GM18517 (cell line): ENCODE results near the gene SGPP1.
"Not testable (repeated sequence)": the region's sequence is repeated elsewhere in the genome, so short reads cannot be mapped to it uniquely, and the experiment has no call there.

Experiments
- ATAC-seq: cut with Tn5 transposase; IDR thresholded peaks from one replicate; pipeline ENCODE4 v1.9.1; 2021; ENCODE audit warnings: mild to moderate bottlenecking, moderate library complexity; ENCODE audit not compliant: unreplicated experiment

The SGPP1 gene, protein sequence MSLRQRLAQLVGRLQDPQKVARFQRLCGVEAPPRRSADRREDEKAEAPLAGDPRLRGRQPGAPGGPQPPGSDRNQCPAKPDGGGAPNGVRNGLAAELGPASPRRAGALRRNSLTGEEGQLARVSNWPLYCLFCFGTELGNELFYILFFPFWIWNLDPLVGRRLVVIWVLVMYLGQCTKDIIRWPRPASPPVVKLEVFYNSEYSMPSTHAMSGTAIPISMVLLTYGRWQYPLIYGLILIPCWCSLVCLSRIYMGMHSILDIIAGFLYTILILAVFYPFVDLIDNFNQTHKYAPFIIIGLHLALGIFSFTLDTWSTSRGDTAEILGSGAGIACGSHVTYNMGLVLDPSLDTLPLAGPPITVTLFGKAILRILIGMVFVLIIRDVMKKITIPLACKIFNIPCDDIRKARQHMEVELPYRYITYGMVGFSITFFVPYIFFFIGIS

DNA sequence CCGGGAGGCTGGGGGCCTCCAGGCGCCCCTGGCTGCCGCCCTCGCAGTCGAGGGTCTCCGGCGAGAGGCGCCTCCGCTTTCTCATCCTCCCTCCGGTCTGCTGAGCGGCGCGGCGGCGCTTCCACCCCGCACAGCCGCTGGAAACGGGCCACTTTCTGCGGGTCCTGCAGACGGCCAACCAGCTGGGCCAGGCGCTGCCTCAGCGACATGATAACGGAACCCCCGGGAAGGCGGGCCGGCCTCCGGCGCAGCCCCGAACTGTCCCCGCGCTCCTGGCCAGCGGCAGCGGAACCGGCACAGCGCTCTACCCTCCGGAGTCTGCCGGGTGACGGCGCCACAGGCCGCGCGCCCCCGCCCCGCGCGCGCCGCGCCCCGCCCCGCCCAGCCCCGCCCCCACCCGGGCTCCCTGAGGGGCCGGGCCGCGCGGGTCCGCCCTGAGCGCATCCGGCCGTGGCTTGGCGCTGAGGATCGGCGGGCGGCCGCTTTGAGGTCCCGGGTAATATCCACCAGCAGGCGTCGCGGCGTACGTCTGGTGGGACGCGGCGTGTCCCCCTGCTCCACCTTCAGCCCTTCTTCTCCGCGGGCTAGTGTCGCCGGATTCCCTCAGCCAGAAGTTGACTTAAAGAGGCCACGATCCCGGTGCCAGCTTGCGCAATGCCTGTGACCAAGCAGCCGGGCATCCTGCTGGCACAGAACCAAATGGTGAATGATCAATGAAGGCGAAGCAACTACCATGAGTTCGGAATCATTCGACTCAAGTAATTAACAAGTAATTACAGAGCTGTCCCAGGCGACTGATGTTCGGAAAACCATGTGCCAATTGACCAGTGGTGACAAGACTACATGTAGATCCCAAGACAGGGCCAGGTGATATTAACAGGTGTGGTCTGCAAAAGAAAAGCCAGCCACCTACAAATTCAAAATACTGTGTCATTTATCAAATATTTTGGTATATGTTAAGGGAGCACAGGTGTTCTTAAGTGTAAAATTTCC lies at the start of gene SGPP1:
Gene SGPP1 (minus strand): TSS at position 330 of the 993 bp plus-strand sequence. CDS start 121 bp downstream, at position 209.
- peak; percentile 66 for ATAC-seq

DNA sequence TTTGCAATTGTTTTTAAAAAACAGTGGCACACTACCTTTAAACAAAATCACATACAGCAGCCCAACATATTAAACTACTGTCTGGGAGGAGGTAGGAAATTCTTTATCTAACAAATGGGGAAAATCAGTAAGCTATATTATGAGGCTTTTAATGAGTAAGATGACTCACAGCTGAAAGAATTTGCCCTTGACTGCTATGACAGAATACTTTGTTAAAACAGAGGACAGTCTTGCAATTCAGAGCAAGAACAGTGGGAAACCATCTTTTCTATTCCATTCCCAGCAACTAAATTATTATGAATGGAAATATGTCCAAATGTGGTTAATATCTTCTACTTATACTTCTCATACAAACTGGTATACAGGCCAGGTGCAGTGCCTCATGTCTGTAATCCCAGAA lies 49.2 kb upstream of the SGPP1 start:
- ATAC-seq: no peak

DNA sequence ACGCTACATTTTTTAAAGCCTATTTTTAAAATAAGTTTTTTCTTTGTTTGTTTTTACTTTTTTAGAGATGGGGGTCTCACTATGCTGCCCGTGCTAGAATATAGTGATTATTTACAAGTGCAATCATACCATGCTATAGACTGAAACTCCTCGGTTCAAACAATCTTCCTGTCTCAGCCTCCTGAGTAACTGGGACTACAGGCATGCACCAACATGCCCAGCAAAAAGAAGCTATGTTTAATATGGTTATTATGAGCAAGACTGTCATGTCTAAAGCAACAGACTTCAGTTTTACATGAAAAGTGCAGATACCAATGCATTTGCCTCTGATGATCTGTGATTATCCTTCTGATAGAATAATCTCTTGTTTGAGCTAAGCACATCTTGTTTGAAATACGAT lies 45.6 kb upstream of the SGPP1 start:
- no peak for ATAC-seq

DNA sequence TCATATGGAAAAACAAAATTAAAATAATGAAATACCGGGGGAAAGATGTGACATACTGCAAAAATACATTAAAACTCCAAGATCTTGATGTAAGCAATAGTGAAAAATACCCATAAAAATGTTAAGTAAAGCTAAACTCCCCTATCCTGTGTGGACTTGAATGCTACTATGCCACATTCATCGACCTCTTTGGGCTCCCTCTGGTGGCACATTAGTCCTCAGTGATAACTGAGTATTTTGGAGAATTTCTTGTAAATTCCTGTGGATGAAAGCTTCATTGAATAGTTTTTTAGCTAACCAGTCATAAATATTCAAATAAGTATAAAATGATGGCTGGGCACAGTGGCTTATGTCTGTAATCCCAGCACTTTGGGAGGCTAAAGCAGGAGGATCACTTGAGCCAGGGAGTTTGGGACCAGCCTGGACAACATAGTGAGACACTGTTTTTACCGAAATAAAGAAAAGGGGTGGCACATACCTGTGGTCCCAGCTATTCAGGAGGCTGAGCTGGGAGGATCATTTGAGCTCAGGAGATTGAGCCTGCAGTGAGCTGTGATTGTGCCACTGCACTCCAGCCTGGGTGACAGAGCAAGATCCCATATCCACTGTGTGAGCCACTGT lies 42.4 kb upstream of the SGPP1 start:
- ATAC-seq: peak; percentile 75

DNA sequence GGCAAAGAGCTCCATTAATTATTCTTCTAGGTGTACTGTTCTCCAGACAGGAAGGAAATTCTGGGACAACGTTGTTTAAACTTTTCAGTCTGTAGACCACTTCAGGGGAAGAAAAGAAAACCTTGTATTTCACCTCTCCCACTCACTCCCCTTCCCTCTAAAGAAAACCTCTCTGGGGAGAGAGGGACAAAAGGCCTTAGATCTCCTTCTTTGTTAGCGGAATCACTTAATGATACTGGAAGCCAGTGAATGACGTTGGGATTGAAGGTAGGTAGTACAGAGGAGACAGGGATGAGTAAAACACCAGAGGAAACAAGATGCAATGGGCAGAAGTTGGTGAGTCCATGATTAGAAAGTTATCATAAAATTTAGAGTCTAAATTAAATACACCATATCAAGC lies 38.7 kb upstream of the SGPP1 start:
- no peak for ATAC-seq

DNA sequence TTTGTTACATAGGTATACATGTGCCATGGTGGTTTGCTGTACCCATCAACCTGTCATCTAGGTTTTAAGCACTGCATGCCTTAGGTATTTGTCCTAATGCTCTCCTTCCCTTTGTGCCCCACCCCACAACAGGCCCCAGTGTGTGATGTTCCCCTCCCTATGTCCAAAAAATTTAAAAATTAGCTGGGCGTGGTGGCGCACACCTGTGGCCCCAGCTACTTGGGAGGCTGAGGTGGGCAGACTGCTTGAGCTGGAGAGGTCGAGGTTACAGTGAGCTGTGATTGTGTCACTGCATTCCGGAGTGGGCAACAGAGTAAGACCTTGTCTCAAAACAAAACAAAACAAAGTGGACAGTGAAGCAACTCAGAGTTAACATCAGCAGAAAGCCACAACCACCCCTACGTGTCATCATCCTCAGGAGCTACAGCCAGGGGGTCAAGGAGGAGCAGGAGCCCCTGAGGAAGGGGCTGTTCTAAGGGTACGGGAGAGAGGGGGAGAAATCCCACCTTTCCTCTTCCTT lies 36.8 kb upstream of the SGPP1 start:
- ATAC-seq: no peak

DNA sequence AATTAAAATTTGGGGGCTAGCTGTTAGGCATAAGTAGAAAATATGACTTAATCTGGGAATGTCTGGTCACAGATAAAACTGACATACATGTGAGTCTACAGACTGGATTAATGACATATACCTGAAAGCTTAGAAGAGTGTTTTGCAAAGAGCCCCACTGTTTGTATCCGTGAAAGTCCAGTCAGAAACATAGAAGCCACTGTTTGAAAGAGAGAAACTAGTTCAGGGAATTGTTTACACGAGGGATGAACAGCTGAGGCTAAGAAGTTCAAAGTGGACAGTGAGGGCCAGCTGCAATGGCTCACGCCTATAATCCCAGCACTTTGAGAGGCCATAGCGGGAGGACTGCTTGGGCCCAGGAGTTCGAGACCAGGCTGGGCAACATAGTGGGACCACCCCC lies 36.2 kb upstream of the SGPP1 start:
- no peak for ATAC-seq

DNA sequence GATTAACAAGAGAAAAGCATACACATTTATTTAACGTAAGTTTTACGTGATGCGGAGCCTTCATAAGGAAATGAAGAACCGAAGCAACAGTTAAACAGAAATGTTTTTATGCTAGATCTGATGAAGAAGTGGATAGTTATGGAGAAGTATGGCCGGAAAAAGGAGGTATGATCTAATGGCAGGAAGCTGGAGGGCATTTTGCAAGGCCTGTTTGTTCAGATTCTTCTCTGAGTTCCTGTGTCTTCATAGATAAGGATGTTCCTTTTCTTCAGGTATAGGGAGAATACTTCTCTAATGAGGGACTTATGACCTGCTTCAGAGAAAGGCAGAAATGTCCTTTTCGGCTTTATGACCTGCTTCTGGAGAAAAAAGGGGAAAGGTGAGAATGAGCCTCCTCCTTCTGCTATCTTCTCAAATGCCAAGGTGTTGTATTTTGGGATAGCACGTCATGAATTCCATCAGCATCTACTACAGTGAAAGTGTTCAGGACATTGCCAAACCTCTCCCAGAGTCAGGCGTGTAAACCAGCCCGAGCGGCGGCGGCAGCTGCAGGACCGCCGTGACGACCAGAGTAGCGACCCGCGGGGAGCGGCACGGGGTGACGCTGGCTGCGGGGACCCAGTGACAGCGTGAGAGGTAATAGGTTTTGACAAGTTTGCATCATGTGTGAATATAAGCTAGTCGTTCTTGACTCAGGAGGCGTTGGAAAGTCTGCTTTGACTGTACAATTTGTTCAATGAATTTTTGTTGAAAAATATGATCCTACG lies 33.7 kb upstream of the SGPP1 start:
- ATAC-seq: no peak

DNA sequence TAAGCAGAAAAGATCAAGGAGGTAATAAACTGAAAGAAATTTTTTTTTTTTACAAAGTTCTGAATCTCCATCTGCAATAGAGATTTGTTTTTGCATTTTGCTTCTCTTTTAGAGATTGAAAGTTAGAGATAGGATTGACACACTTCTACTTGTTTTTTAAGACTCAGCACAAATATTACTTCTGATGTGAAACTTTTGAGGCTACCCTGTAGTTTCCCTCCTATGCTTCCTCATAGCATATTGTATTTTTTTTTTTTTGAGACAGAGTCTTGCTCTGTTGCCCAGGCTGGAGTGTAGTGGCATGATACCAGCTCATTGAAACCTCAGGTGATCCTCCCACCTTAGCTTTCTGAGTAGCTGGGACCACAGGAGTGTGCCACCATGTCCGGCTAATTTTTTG lies 32.1 kb upstream of the SGPP1 start:
- ATAC-seq: no peak

DNA sequence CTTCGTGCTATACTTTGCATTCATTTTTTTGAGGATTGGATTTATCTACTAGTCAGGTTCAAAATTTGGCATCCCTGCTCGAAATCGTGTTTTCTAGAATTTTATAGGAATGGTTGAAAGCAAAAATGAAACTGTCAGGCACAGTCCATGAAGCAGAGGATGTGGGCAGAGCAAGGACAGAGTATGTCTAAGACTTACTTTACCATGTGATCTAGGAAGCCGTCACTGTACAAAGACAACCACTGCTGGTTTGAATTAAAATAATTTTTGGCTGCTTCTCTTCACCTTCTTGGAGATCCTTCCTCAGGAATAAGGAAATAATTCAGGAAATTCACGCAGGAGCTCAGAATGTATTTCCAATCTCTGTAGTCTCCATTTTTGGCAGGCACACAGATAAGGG lies 31.6 kb upstream of the SGPP1 start:
- peak; percentile 60 for ATAC-seq

DNA sequence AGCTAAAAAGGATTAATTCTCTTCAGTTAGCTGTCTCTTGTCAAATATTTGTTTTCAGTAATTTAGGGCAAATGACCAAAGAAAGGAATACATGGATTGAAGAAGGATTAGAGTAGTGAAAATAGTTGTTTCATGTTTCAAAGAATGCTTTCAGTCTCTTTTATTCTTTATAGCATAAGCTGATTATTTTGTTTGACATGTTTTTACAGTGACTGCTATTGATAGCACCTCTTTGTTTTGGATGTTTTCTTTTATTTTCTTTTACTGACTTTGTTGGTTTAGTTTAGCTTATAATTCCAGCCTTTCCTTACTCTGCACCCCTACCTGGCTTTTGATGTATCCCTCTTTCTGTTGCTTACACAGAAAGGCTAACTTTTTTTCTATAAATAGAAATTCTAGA lies 29.3 kb upstream of the SGPP1 start:
- no peak for ATAC-seq

DNA sequence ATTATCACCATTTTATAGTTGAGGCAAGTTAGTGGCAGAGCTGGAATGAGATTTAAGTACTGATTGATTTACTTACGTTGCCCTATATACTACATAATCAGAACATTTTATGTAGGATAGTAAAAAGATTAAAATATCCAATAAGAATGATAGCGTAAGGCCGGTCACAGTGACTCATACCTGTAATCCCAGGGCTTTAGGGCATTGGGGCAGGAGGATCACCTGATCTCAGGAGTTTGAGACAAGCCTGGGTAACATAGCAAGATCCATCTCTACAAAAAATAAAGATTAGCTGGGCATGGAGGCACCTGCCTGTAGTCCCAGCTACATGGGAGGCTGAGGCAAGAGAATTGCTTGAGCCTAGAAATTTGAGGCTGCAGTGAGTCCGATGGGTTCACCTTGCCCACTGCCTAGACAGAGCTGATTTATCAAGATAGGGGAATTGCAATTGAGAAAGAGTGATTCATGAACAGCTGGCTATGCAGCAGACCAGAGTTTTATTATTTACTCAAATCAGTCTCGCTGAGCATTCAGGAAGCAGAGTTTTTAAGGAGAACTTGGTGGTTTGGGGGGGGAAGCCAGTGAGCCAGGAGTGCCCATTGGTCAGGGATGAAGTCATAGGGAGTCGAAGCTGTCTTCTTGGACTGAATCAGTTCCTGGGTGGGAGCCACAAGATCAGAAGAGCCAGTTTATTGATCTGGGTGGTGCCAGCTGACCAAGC lies 24.7 kb upstream of the SGPP1 start:
- no peak for ATAC-seq

DNA sequence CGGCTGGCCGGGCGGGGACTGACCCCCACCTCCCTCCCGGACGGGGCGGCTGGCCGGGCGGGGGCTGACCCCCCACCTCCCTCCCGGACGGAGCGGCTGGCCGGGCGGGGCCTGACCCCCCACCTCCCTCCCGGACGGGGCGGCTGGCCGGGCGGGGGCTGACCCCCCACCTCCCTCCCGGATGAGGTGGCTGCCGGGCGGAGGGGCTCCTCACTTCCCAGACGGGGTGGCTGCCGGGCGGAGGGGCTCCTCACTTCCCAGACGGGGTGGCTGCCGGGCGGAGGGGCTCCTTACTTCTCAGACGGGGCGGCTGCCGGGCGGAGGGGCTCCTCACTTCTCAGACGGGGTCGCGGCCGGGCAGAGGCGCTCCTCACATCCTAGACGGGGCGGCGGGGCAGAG lies 23.2 kb upstream of the SGPP1 start:
- ATAC-seq: not testable (repeated sequence)

DNA sequence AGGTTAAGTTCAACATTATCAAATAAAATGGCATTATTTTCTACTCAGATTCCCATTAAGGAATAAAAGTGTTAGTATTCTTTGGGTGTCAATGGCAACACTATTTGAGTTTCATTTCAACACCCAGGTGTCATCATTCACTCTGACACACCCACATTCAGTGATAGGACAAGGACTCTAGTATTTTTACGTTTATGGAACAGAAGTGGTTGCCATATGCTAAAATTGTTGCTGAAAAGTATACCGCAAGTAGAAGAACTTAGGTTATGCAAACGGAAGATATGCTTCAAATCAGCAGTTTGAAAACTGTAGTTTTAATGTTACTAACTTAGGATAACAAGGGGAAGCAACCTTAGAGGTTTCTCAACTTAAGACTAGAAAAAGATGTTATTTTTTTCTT lies 20.0 kb upstream of the SGPP1 start:
- ATAC-seq: no peak

DNA sequence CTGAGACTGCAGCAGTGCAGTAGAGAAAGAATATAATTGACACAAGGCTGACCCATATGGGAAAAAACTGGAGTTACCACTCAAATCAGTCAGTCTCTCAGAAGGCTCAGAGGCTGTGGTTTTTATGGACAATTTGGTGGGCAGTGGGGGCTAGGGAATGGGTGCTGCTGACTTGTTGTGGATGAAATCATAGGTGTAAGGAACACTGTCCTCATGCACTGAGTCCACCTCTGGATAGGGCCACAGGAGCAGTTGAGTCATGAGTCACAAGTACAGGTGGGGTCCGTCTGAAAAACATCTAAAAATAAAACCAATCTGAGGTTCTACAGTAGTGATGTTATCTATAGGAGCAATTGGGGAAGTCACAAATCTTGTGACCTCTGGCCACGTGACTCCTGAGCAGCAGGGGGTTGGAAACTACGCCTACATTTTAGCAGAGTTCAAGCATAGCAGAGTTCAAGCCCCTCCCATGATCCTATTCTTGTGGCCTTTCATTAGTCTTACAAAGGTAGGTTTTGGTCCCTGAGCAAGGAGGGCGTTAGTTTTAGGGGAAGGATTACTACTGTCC lies 18.1 kb upstream of the SGPP1 start:
- peak; percentile 71 for ATAC-seq

DNA sequence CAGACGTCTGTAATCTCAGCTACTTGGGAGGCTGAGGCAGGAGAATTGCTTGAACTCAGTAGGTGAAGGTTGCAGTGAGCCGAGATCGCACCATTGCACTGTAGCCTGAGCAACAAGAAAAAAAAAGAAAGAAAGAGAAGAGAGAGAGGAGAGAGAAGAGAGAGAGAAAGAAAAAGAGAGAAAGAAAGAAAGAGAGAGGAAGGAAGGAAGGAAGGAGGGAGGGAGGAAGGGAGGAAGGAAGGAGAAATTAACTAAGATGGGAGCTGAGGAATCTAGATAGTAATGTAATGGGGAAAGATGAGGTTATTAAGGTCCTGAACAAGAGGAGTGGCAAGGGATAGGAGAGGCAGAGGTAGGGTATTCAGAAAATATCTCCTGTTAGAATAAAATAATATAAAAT lies 17.4 kb upstream of the SGPP1 start:
- no peak for ATAC-seq

DNA sequence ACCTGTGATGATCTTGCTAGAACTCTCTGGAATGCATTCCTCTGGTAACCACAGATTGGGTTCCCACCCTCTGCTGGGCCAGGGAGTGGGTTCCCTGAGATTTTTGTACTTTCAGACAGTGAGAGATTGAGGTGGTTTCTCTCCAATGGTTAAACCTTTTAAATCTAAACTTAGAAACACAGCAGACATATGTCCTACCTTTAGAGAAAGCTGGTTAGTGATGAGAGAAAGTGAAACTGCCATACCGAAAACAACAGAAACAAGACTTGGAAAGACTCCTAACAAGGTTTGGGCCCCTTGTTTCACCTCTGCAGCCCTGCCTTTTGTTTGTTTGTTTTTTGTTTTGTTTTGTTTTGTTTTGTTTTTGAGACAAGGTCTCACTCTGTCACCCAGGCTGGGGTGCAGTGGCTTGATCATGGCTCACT lies 9.7 kb upstream of the SGPP1 start:
- ATAC-seq: peak; percentile 91

DNA sequence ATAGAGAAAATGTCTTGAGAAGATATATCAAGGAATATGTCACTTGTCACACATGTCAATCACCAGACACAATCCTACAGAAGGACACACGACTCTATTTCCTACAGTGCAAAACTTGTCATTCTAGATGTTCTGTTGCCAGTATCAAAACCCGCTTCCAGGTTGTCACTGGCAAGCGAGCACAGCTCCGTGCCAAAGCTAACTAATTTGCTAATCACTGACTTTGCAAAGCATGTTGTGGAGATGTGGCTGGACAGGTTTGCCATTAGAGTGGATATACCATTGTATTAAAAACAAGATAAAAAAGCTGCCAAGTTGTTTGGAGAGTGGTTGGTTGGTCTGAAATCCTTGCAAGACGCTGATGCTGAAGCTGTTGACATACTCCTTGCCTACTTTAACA lies 7.9 kb upstream of the SGPP1 start:
- no peak for ATAC-seq

DNA sequence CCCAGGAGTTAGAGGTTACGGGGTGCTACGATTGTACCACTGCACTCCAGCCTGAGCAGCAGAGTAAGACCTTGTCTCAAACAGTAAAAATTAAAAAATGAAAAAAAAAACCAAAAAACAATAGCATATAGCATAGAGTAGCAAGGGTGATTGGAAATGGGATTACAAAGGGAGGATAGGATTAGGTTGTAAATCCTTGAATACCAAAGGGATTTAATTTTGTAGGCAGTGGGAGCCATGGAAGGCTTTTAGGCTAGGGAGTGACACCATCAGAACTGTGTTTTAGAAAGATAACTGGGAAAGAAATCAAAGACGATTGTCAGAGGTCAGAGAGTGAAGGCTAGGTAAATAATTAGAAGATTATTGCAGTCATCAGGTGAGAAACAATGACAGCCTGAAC lies 2.8 kb upstream of the SGPP1 start:
- no peak for ATAC-seq
